HepG2 (cell line): Measurements from ENCODE around the gene ITGB2. TPM values are rescaled to one million over a fixed set of nuclear protein-coding genes. Genes with fewer than 3 reads are reported as not detected.

Source experiments
- ARID4A ChIP-seq: sonication (generic); formaldehyde crosslinking; IDR thresholded peaks from 2 replicates; pipeline ENCODE4 v1.5.0; 2020; ENCODE audit warnings: mild to moderate bottlenecking, missing genetic modification reagents, borderline replicate concordance
- DPF2 ChIP-seq: sonication (generic); formaldehyde crosslinking; IDR thresholded peaks from 2 replicates; pipeline ENCODE4 v1.4.0; 2020; ENCODE audit warnings: mild to moderate bottlenecking, low read depth, missing genetic modification reagents, borderline replicate concordance
- ERF ChIP-seq: IDR thresholded peaks from 2 replicates; pipeline ENCODE4 v1.6.1; 2018; ENCODE audit warnings: missing biosample characterization, missing genetic modification reagents
- ESRRA ChIP-seq: sonication (generic); formaldehyde crosslinking; IDR thresholded peaks from 2 replicates; pipeline ENCODE4 v1.5.1; 2020; ENCODE audit warnings: mild to moderate bottlenecking, low read depth, missing genetic modification reagents
- HBP1 ChIP-seq: IDR thresholded peaks from 2 replicates; pipeline ENCODE4 v1.6.1; 2016; ENCODE audit warnings: low read depth, control low read depth
- HDAC1 ChIP-seq: sonication (generic); formaldehyde crosslinking; IDR thresholded peaks from 2 replicates; pipeline ENCODE4 v1.5.1; 2020; ENCODE audit warnings: mild to moderate bottlenecking, missing genetic modification reagents
- HOXA9 ChIP-seq: sonication (generic); formaldehyde crosslinking; IDR thresholded peaks from 2 replicates; pipeline ENCODE4 v1.8.1; 2022; ENCODE audit warnings: missing genetic modification reagents, mild to moderate bottlenecking, moderate library complexity, borderline replicate concordance
- KMT2A ChIP-seq: sonication (generic); formaldehyde crosslinking; IDR thresholded peaks from 2 replicates; pipeline ENCODE4 v1.4.0; 2020; ENCODE audit warnings: missing genetic modification reagents
- MAX ChIP-seq: IDR thresholded peaks from 2 replicates; pipeline ENCODE4 v1.6.1; 2012; ENCODE audit warnings: inconsistent platforms
- MNT ChIP-seq: fragments of 450-650 bp; IDR thresholded peaks from 2 replicates; pipeline ENCODE4 v1.6.1; 2016
- MYC ChIP-seq: sonication (generic); formaldehyde crosslinking; IDR thresholded peaks from 2 replicates; pipeline ENCODE4 v1.9.0; 2021; ENCODE audit warnings: missing genetic modification reagents, borderline replicate concordance
- PITX1 ChIP-seq: sonication (generic); formaldehyde crosslinking; IDR thresholded peaks from 2 replicates; pipeline ENCODE4 v1.5.1; 2020; ENCODE audit warnings: mild to moderate bottlenecking, missing genetic modification reagents
- RARA ChIP-seq: IDR thresholded peaks from 2 replicates; pipeline ENCODE4 v1.6.1; 2016; ENCODE audit warnings: missing genetic modification reagents, missing compliant biosample characterization
- RFX3 ChIP-seq: IDR thresholded peaks from 2 replicates; pipeline ENCODE4 v1.6.1; 2016; ENCODE audit warnings: missing biosample characterization, missing genetic modification reagents
- STAG1 ChIP-seq: sonication (generic); formaldehyde crosslinking; IDR thresholded peaks from 2 replicates; pipeline ENCODE4 v1.4.0; 2020; ENCODE audit warnings: missing genetic modification reagents
- ZNF230 ChIP-seq: sonication (generic); formaldehyde crosslinking; IDR thresholded peaks from 2 replicates; pipeline ENCODE4 v1.4.0; 2020; ENCODE audit warnings: mild to moderate bottlenecking, missing genetic modification reagents
- ZNF354B ChIP-seq: sonication (generic); formaldehyde crosslinking; IDR thresholded peaks from 2 replicates; pipeline ENCODE4 v1.8.0; 2022; ENCODE audit warnings: mild to moderate bottlenecking, missing genetic modification reagents
- ZNF430 ChIP-seq: sonication (generic); formaldehyde crosslinking; IDR thresholded peaks from 2 replicates; pipeline ENCODE4 v1.9.0; 2021; ENCODE audit warnings: mild to moderate bottlenecking, missing genetic modification reagents
- ZNF556 ChIP-seq: sonication (generic); formaldehyde crosslinking; IDR thresholded peaks from 2 replicates; pipeline ENCODE4 v1.4.0; 2020; ENCODE audit warnings: mild to moderate bottlenecking, missing genetic modification reagents, borderline replicate concordance
- ZNF564 ChIP-seq: sonication (generic); formaldehyde crosslinking; IDR thresholded peaks from 2 replicates; pipeline ENCODE4 v1.8.1; 2023; ENCODE audit warnings: mild to moderate bottlenecking, missing genetic modification reagents
- ZNF589 ChIP-seq: sonication (generic); formaldehyde crosslinking; conservative IDR thresholded peaks from 2 replicates; pipeline ENCODE4 v1.8.0; 2022; ENCODE audit warnings: mild to moderate bottlenecking, moderate library complexity, missing genetic modification reagents
- ZNF850 ChIP-seq: sonication (generic); formaldehyde crosslinking; conservative IDR thresholded peaks from 2 replicates; pipeline ENCODE4 v1.9.0; 2021; ENCODE audit warnings: mild to moderate bottlenecking, missing genetic modification reagents
- ZSCAN9 ChIP-seq: IDR thresholded peaks from 2 replicates; pipeline ENCODE4 v1.6.1; 2016; ENCODE audit warnings: borderline replicate concordance
- polyA plus RNA-seq, 8 experiments: library from polyadenylated mRNA; depleted of rRNA in 3 of 8; stranded (reverse) in 7 of 8; unstranded in 1 of 8; fragments of >200 nt; fragmentation: Illumina TruSeq in 4 of 8; extraction: Trizol in 4 of 8; gene quantifications; 2 replicates each; pipeline versions ENCODE4 v1.2.1 to v1.2.3, GENCODE V29; 2011 to 2016; ENCODE audit warnings: low read depth in 4 of 8, missing spikeins in 1 of 8, mixed read lengths in 1 of 8; ENCODE audit not compliant: insufficient read depth in 1 of 8
- total RNA-seq, 5 experiments: library from RNA; depleted of rRNA; stranded (reverse); fragments of >200 nt; fragmentation: Illumina TruSeq; extraction: Trizol; gene quantifications; 2 replicates each; pipeline ENCODE4 v1.2.3, GENCODE V29; 2016; ENCODE audit warnings: low read depth in 1 of 5

The ITGB2 gene
- total and polyA plus RNA-seq, 2 of the 13 experiments (the other 11 are each of a cell fraction or from before 2014, with no cell fraction given), result 4.2 to 18.0 TPM

- TF ChIP-seq ZNF354B (CRISPR knock-in tag), result 0 out of 2 replicates have a peak, but pooled peaks have one; percentile 72
- TF ChIP-seq STAG1 (CRISPR knock-in tag), result peak; percentile 16; the same call in 1 of the 2 replicates
- no peak for TF ChIP-seq KMT2A (CRISPR knock-in tag)
- peak; percentile 54; the same call in 1 of the 2 replicates for TF ChIP-seq HDAC1 (CRISPR knock-in tag)
- TF ChIP-seq ERF (CRISPR knock-in tag), result peak; percentile 32; the same call in 1 of the 2 replicates
- TF ChIP-seq MYC, result peak; percentile 64
- peak; percentile 32; the same call in 1 of the 2 replicates for TF ChIP-seq ZSCAN9 (CRISPR knock-in tag)
- no peak for TF ChIP-seq HOXA9 (CRISPR knock-in tag)
- TF ChIP-seq ZNF430 (CRISPR knock-in tag), result peak; percentile 29; the same call in 1 of the 2 replicates
- 0 out of 2 replicates have a peak, but pooled peaks have one; percentile 37 for TF ChIP-seq ZNF230
- no peak for TF ChIP-seq DPF2 (CRISPR knock-in tag)
- TF ChIP-seq MNT, result peak; percentile 33; the same call in 1 of the 2 replicates
- peak; percentile 50 for TF ChIP-seq RARA (CRISPR knock-in tag)
- TF ChIP-seq ZNF850 (CRISPR knock-in tag), result no peak
- 0 out of 2 replicates have a peak, but pooled peaks have one; percentile 2 for TF ChIP-seq ESRRA
- peak; percentile 23; the same call in 1 of the 2 replicates for TF ChIP-seq ZNF564
- 0 out of 2 replicates have a peak, but pooled peaks have one; percentile 29 for TF ChIP-seq ZNF556 (CRISPR knock-in tag)
- TF ChIP-seq ARID4A (CRISPR knock-in tag), result peak; percentile 60; the same call in 1 of the 2 replicates
- peak; percentile 55; the same call in 1 of the 2 replicates for TF ChIP-seq PITX1
- TF ChIP-seq HBP1 (CRISPR knock-in tag), result no peak
- TF ChIP-seq ZNF589 (CRISPR knock-in tag), result no peak
- TF ChIP-seq RFX3 (CRISPR knock-in tag), result no peak
- TF ChIP-seq MAX, result peak; percentile 78
Measured at GRCh38 chr21:44846485-44847260, 74.0 kb downstream of the ITGB2 start (continued).
